ENCODE data around the gene EFCAB6.

The EFCAB6 gene

GRCh38 chr22:43530349-43531201, 281.5 kb downstream of the EFCAB6 start:
- no peak for DNase-seq (ENCODE audit: low read depth)
- TF ChIP-seq CTCF (IDR thresholded peaks at IDR 0.05; ENCODE audit: insufficient read depth, low read depth, low read length, missing control alignments), result no peak
- H3K4me3 ChIP-seq (ENCODE audit: low read depth, low read length), result no peak overlapping the region

- no peak for DNase-seq (ENCODE audit: low read depth)
- H3K4me3 ChIP-seq (ENCODE audit: low read depth, low read length), result no peak overlapping the region
- TF ChIP-seq CTCF (IDR thresholded peaks at IDR 0.05; ENCODE audit: insufficient read depth, low read depth, low read length, missing control alignments), result no peak
These were observed 282.2 kb downstream of the EFCAB6 start for GRCh38 chr22:43529934-43530333.

GRCh38 chr22:43529461-43529860, 282.6 kb downstream of the EFCAB6 start:
- H3K4me3 ChIP-seq (ENCODE audit: low read depth, low read length), result no peak overlapping the region
- no peak for TF ChIP-seq CTCF (IDR thresholded peaks at IDR 0.05; ENCODE audit: insufficient read depth, low read depth, low read length, missing control alignments)
- DNase-seq (ENCODE audit: low read depth), result no peak

- DNase-seq (ENCODE audit: low read depth), result no peak
- H3K4me3 ChIP-seq (ENCODE audit: low read depth, low read length), result no peak overlapping the region
- TF ChIP-seq CTCF (IDR thresholded peaks at IDR 0.05; ENCODE audit: insufficient read depth, low read depth, low read length, missing control alignments), result no peak
These were observed 283.3 kb downstream of the EFCAB6 start for GRCh38 chr22:43528601-43529360.

GRCh38 chr22:43526946-43527345, 285.2 kb downstream of the EFCAB6 start:
- TF ChIP-seq CTCF (IDR thresholded peaks at IDR 0.05; ENCODE audit: insufficient read depth, low read depth, low read length, missing control alignments), result no peak
- H3K4me3 ChIP-seq (ENCODE audit: low read depth, low read length), result no peak overlapping the region

GRCh38 chr22:43526117-43526655, 285.9 kb downstream of the EFCAB6 start:
- TF ChIP-seq CTCF (IDR thresholded peaks at IDR 0.05; ENCODE audit: insufficient read depth, low read depth, low read length, missing control alignments), result no peak
- no peak overlapping the region for H3K4me3 ChIP-seq (ENCODE audit: low read depth, low read length)
- DNase-seq (ENCODE audit: low read depth), result no peak

More at GRCh38 chr22:43526946-43527345, 285.2 kb downstream of the EFCAB6 start:
- DNase-seq (ENCODE audit: low read depth), result no peak
